Measurements from ENCODE around the gene MACROD2.
"Not testable (repeated sequence)": the region's sequence is repeated elsewhere in the genome, so short reads cannot be mapped to it uniquely, and the experiment has no call there.

Gene MACROD2

GRCh38 chr20:15928946-15929345 is 1933.6 kb downstream of the MACROD2 start:
- in situ Hi-C loops (cut with MboI; ENCODE audit: low sequenced_read_pairs): no loop called here

GRCh38 chr20:15930311-15931305 is 1935.3 kb downstream of the MACROD2 start:
- in situ Hi-C loops (cut with MboI; ENCODE audit: low sequenced_read_pairs): no loop called here

GRCh38 chr20:15931897-15932296 is 1936.6 kb downstream of the MACROD2 start:
- in situ Hi-C loops (cut with MboI; ENCODE audit: low sequenced_read_pairs): no loop called here

- in situ Hi-C loops (cut with MboI; ENCODE audit: low sequenced_read_pairs): no loop called here
Measured at GRCh38 chr20:15937179-15937578, 1941.9 kb downstream of the MACROD2 start.

GRCh38 chr20:15938847-15939246 is 1943.5 kb downstream of the MACROD2 start:
- in situ Hi-C loops (cut with MboI; ENCODE audit: low sequenced_read_pairs): no loop called here

- in situ Hi-C loops (cut with MboI; ENCODE audit: low sequenced_read_pairs): no loop called here
Measured at GRCh38 chr20:15940127-15940526, 1944.8 kb downstream of the MACROD2 start.

GRCh38 chr20:15942130-15942529 is 1946.8 kb downstream of the MACROD2 start:
- in situ Hi-C loops (cut with MboI; ENCODE audit: low sequenced_read_pairs): no loop called here

GRCh38 chr20:15945289-15945688 is 1950.0 kb downstream of the MACROD2 start:
- in situ Hi-C loops (cut with MboI; ENCODE audit: low sequenced_read_pairs): no loop called here

GRCh38 chr20:15949391-15949790 is 1954.1 kb downstream of the MACROD2 start:
- in situ Hi-C loops (cut with MboI; ENCODE audit: low sequenced_read_pairs): no loop called here

- in situ Hi-C loops (cut with MboI; ENCODE audit: low sequenced_read_pairs): no loop called here
Measured at GRCh38 chr20:15951658-15952057, 1956.3 kb downstream of the MACROD2 start.

- in situ Hi-C loops (cut with MboI; ENCODE audit: low sequenced_read_pairs): no loop called here
Measured at GRCh38 chr20:15958142-15958541, 1962.8 kb downstream of the MACROD2 start.

GRCh38 chr20:15965165-15965564 is 1969.8 kb downstream of the MACROD2 start:
- in situ Hi-C loops (cut with MboI; ENCODE audit: low sequenced_read_pairs): no loop called here

- in situ Hi-C loops (cut with MboI; ENCODE audit: low sequenced_read_pairs): no loop called here
Measured at GRCh38 chr20:15967334-15967733, 1972.0 kb downstream of the MACROD2 start.

- in situ Hi-C loops (cut with MboI; ENCODE audit: low sequenced_read_pairs): no loop called here
Measured at GRCh38 chr20:15976047-15976736, 1980.9 kb downstream of the MACROD2 start.

- in situ Hi-C loops (cut with MboI; ENCODE audit: low sequenced_read_pairs): no loop called here
Measured at GRCh38 chr20:15977026-15977425, 1981.7 kb downstream of the MACROD2 start.

- in situ Hi-C loops (cut with MboI; ENCODE audit: low sequenced_read_pairs): no loop called here
Measured at GRCh38 chr20:15977758-15978157, 1982.4 kb downstream of the MACROD2 start.

GRCh38 chr20:15985494-15986368 is 1990.4 kb downstream of the MACROD2 start:
- in situ Hi-C loops (cut with MboI; ENCODE audit: low sequenced_read_pairs): not testable (repeated sequence)

- in situ Hi-C loops (cut with MboI; ENCODE audit: low sequenced_read_pairs): no loop called here
Measured at GRCh38 chr20:15986690-15987089, 1991.4 kb downstream of the MACROD2 start.

GRCh38 chr20:15991279-15991678 is 1996.0 kb downstream of the MACROD2 start:
- in situ Hi-C loops (cut with MboI; ENCODE audit: low sequenced_read_pairs): no loop called here

- in situ Hi-C loops (cut with MboI; ENCODE audit: low sequenced_read_pairs): no loop called here
Measured at GRCh38 chr20:15992564-15992963, 1997.2 kb downstream of the MACROD2 start.

- in situ Hi-C loops (cut with MboI; ENCODE audit: low sequenced_read_pairs): no loop called here
Measured at GRCh38 chr20:16000112-16000511, 2004.8 kb downstream of the MACROD2 start.

Measured in HL-60/S4 (cell line).